Measurements from ENCODE around the gene DHRS7. TPM values are rescaled to one million over a fixed set of nuclear protein-coding genes. Genes with fewer than 3 reads are reported as not detected.
A peak's percentile ranks its signal among the peaks of the same experiment; 100 is the strongest.

The DHRS7 gene
- total and polyA plus RNA-seq, 9 of the 15 experiments (the other 6 are each of a cell fraction or from before 2014, with no cell fraction given) = 10.2 to 20.1 (median 15.7) TPM

DNA sequence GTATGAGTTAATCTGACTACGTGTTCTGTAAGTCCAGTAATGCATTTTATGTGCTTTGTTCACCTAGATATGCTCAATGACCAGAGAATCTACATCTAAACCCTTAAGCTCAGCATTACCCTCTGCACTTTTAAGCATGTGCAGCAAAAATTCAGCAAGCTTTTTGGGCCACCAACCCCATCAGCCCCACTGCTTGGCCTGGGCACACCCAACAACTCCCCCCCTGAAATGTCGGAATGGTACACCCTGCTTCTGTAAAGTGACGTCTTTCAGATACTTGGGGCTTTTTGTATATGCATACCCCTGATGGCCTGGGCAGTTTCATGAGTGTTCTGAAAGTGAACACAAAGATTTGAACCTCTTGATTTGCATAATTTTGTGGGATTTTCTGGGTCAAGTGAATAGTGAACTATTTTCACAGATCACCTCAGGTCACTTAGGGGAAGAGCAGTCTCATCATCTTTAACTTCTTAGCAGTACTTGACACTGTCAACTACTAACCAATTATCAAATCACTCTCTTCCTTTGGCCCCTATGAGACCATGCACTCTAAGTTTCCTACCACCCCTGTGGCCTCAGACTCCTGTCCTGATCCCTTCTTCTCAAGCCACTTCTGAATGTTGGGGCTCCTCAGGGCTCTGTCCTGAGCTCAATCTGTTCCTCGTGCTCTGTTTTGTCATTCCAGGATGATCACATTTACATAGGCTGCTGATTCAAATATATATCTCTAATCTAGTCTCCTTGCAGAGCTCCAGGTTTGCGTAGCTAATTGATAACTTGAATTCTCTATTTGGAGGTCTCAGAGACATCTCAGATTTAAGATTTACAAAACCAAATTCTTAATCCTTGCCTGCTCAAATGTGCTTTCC is 47.5 kb upstream of the DHRS7 start:
- BruUV-seq (replicated peaks) = no TSS peak
- H3K27ac ChIP-seq (ENCODE audit: extremely low read depth, low read depth, low read length) = no peak overlapping the region

More for the DNA sequence above, 47.5 kb upstream of the DHRS7 start:
- no peak for FAIRE-seq
- no peak for ATAC-seq
- TF ChIP-seq, protein P1, sequence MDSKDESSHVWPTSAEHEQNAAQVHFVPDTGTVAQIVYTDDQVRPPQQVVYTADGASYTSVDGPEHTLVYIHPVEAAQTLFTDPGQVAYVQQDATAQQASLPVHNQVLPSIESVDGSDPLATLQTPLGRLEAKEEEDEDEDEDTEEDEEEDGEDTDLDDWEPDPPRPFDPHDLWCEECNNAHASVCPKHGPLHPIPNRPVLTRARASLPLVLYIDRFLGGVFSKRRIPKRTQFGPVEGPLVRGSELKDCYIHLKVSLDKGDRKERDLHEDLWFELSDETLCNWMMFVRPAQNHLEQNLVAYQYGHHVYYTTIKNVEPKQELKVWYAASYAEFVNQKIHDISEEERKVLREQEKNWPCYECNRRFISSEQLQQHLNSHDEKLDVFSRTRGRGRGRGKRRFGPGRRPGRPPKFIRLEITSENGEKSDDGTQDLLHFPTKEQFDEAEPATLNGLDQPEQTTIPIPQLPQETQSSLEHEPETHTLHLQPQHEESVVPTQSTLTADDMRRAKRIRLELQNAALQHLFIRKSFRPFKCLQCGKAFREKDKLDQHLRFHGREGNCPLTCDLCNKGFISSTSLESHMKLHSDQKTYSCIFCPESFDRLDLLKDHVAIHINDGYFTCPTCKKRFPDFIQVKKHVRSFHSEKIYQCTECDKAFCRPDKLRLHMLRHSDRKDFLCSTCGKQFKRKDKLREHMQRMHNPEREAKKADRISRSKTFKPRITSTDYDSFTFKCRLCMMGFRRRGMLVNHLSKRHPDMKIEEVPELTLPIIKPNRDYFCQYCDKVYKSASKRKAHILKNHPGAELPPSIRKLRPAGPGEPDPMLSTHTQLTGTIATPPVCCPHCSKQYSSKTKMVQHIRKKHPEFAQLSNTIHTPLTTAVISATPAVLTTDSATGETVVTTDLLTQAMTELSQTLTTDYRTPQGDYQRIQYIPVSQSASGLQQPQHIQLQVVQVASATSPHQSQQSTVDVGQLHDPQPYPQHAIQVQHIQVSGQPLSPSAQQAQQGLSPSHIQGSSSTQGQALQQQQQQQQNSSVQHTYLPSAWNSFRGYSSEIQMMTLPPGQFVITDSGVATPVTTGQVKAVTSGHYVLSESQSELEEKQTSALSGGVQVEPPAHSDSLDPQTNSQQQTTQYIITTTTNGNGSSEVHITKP (IDR thresholded peaks at IDR 0.05; ENCODE audit: partially characterized antibody) = peak; percentile 84
- no peak for TF ChIP-seq SOX6 (IDR thresholded peaks at IDR 0.05)
- WGBS (ENCODE audit: insufficient coverage, low coverage, missing lambda C conversion rate) = 20% methylated on average over 5 of the region's 5 CpGs
- Histone ChIP-seq H3K36me3 (ENCODE audit: control insufficient read depth, insufficient read depth, low read length) (no peaks in the 10 kb centered on the region), H3K9ac (ENCODE audit: insufficient read depth in 1 of 2, low read depth in 2 of 2, low read length in 2 of 2) (no peak overlapping the region), H3K79me2 (ENCODE audit: control insufficient read depth, insufficient read depth, low read length) (no peaks in the 10 kb centered on the region), H3K9me3 (replicated peaks; ENCODE audit: control insufficient read depth, insufficient read depth, low read depth, low read length) (no peaks in the 10 kb centered on the region), H3K27me3 (ENCODE audit: control insufficient read depth in 2 of 2, insufficient read depth in 2 of 2, low read length in 2 of 2) (no peaks in the 10 kb centered on the region), H3K4me3 (no peak overlapping the region), H4K20me1 (replicated peaks; ENCODE audit: control insufficient read depth, insufficient read depth, low read length) (no peaks in the 10 kb centered on the region), H3K9me1 (ENCODE audit: control insufficient read depth, insufficient read depth, low read length) (no peaks in the 10 kb centered on the region), H3K4me2 (ENCODE audit: insufficient read depth, low read length) (no peak overlapping the region), H3K4me1 (replicated peaks in 1 of 2; ENCODE audit: control insufficient read depth in 2 of 2, insufficient read depth in 2 of 2, low read length in 2 of 2) (no peaks in the 10 kb centered on the region), H2AFZ (ENCODE audit: low read depth, low read length) (no peak overlapping the region)
- ChIA-PET CTCF (ENCODE audit: low intra/inter-chr PET ratio) (no interaction called here), POLR2A (interaction anchor here (1.3 kb wide), 1 partner anchor 12 kb away, joined by 3 read pairs; no protein-coding TSS in a partner anchor)
- in situ Hi-C loops (cut with MboI) = no loop called here
- intact Hi-C loops (cut with micrococcal nuclease) = no loop called here
- DNase-seq (ENCODE audit: extremely low read depth in 1 of 4, low spot score in 3 of 4) = no peak
